Nephron progenitor cell (in vitro differentiated cells): ENCODE measurements around the gene STK10.

Experiments
- DNase-seq: peaks from one replicate; pipeline ENCODE4 v3.0.0; 2021
- H3K27ac Mint-ChIP-seq: 2 replicates; pipeline ENCODE4 v1.8.0; 2021; ENCODE audit warnings: mild to moderate bottlenecking, moderate library complexity, mixed read lengths
- H3K27me3 Mint-ChIP-seq: 2 replicates; pipeline ENCODE4 v1.8.0; 2021; ENCODE audit warnings: mild to moderate bottlenecking, low read depth, mixed read lengths; ENCODE audit not compliant: poor library complexity
- H3K36me3 Mint-ChIP-seq: 2 replicates; pipeline ENCODE4 v1.8.0; 2021; ENCODE audit warnings: low read depth, mixed read lengths
- H3K4me1 Mint-ChIP-seq: 2 replicates; pipeline ENCODE4 v1.8.0; 2021; ENCODE audit warnings: mixed read lengths
- H3K4me3 Mint-ChIP-seq: 2 replicates; pipeline ENCODE4 v1.8.0; 2021; ENCODE audit warnings: mild to moderate bottlenecking, moderate library complexity, mixed read lengths
- H3K9me3 Mint-ChIP-seq: 2 replicates; pipeline ENCODE4 v1.8.0; 2021; ENCODE audit warnings: mild to moderate bottlenecking, moderate library complexity, mixed read lengths
- CTCF ChIP-seq: fragments of 200-600 bp; sonication (generic); IDR thresholded peaks from 2 replicates; pipeline ENCODE4 v1.5.0; 2021; ENCODE audit warnings: antibody characterized with exemption

The STK10 gene

GRCh38 chr5:172178991-172179989 is 8.7 kb downstream of the STK10 start:
- H3K9me3 Mint-ChIP-seq, result peaks cover 10% of the 10 kb centered on the region
- DNase-seq, result no peak
- H3K36me3 Mint-ChIP-seq, result peaks cover 14% of the 10 kb centered on the region
- no peak overlapping the region for H3K4me3 Mint-ChIP-seq
- peak overlapping the region; percentile 91 for H3K27ac Mint-ChIP-seq
- TF ChIP-seq CTCF, result no peak
- peaks cover 4% of the 10 kb centered on the region for H3K27me3 Mint-ChIP-seq
- H3K4me1 Mint-ChIP-seq, result peaks cover 44% of the 10 kb centered on the region

GRCh38 chr5:172178301-172178987 is 9.6 kb downstream of the STK10 start:
- Mint-ChIP-seq H3K36me3 (peaks cover 14% of the 10 kb centered on the region), H3K9me3 (peaks cover 10% of the 10 kb centered on the region), H3K27me3 (peaks cover 8% of the 10 kb centered on the region), H3K27ac (peak overlapping the region; percentile 66), H3K4me1 (peaks cover 49% of the 10 kb centered on the region), H3K4me3 (no peak overlapping the region)
- no peak for DNase-seq
- TF ChIP-seq CTCF, result no peak

GRCh38 chr5:172177176-172177575 is 10.8 kb downstream of the STK10 start:
- peaks cover 9% of the 10 kb centered on the region for H3K36me3 Mint-ChIP-seq

GRCh38 chr5:172175263-172175719 is 12.7 kb downstream of the STK10 start:
- no peak overlapping the region for H3K4me3 Mint-ChIP-seq
- H3K36me3 Mint-ChIP-seq, result peaks cover 4% of the 10 kb centered on the region
- H3K27me3 Mint-ChIP-seq, result peaks cover 13% of the 10 kb centered on the region
- no peak overlapping the region for H3K27ac Mint-ChIP-seq
- no peak for DNase-seq
- peaks cover 64% of the 10 kb centered on the region for H3K4me1 Mint-ChIP-seq
- no peak for TF ChIP-seq CTCF
- H3K9me3 Mint-ChIP-seq, result peaks cover 4% of the 10 kb centered on the region

More at GRCh38 chr5:172177176-172177575, 10.8 kb downstream of the STK10 start:
- DNase-seq, result no peak
- Mint-ChIP-seq H3K27ac (no peak overlapping the region), H3K9me3 (peaks cover 10% of the 10 kb centered on the region), H3K27me3 (peaks cover 10% of the 10 kb centered on the region), H3K4me3 (no peak overlapping the region), H3K4me1 (peaks cover 55% of the 10 kb centered on the region)
- no peak for TF ChIP-seq CTCF

- Mint-ChIP-seq H3K4me3 (peak overlapping the region; percentile 63), H3K27me3 (peaks cover 14% of the 10 kb centered on the region), H3K36me3 (peaks cover 4% of the 10 kb centered on the region), H3K27ac (peak overlapping the region; percentile 64), H3K9me3 (no peaks in the 10 kb centered on the region), H3K4me1 (peaks cover 62% of the 10 kb centered on the region)
- no peak for DNase-seq
- TF ChIP-seq CTCF, result no peak
These were observed 14.4 kb downstream of the STK10 start for GRCh38 chr5:172173564-172174153.
